GM18870 (cell line): ENCODE data around the gene ITGA4.

Source experiments
- ATAC-seq: cut with Tn5 transposase; IDR thresholded peaks from one replicate; pipeline ENCODE4 v1.9.1; 2021; ENCODE audit warnings: moderate library complexity; ENCODE audit not compliant: unreplicated experiment

ITGA4 gene

DNA sequence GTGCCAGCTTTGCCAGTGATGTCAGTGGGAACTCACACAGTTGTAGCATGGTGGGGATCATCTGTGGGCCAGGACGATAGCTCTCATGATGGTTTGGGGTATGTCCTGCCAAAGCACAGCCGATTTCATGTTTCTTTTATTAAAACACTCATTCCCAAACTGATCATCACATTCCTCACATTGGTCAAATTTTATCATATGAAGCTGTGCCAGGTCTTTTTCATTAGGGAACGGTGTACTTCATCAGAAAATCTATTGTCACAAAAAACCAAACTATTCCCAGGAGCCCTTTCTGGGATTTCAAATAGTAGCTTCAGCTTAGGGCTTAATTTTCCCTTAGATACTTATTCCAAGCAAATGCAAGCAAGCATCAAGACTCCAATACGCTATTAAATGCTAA, 42.0 kb downstream of the ITGA4 start:
- no peak for ATAC-seq

DNA sequence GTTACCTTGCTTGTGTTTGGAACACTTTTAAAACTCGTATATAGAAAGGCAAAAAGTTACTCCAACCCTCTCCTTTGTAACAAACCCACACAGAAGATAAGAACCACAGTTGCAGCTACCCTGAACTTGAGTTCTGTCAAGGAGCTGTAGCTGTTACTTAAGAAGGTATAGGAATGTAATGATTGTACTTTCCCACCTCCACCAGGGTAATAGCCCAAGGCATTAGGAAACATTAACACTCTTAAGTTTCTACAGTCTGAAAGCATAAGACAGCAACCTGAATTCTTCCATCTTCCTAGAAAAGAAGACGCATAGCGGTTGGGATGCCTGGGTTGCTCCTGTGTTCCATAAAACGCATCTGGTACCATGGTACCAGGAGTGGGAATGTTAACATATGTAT, 43.0 kb downstream of the ITGA4 start:
- ATAC-seq, result no peak

DNA sequence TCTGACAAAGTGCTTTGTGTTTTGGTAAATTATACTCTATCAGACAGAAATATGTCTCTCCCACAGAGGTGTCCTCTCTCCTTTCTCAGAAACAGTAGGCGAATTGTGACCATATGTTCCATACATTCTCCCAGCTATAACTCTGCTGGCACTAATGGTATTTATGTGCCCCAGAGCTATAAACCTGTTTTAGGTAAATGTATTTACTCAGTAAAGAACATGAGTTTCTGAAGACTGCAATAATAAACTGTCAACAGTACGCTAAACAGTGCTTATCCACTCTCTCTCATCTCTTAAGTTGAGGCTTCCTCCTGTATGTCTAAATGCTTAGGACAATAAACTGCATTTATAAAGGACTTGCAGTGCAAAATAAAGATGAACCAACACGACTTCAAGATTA, 58.5 kb downstream of the ITGA4 start:
- no peak for ATAC-seq

DNA sequence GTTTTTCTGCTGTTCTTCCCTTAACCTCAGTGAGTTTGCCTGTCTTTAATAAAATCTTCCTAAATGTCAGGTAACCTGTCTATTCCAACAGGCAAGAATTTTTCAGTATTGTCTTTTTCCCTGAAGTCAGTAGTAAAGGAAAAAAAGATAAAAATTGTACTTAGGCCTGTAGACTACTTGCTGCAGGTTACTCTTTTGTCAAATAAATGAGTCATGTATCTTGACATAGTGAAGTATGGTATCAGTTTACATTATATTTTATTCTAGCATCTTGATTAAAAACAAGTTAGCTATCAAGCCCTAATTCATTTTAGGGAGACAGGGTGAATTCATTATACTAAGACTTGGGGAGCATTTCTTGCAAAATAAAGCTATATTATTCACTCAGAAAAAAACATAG, 59.8 kb downstream of the ITGA4 start:
- no peak for ATAC-seq

DNA sequence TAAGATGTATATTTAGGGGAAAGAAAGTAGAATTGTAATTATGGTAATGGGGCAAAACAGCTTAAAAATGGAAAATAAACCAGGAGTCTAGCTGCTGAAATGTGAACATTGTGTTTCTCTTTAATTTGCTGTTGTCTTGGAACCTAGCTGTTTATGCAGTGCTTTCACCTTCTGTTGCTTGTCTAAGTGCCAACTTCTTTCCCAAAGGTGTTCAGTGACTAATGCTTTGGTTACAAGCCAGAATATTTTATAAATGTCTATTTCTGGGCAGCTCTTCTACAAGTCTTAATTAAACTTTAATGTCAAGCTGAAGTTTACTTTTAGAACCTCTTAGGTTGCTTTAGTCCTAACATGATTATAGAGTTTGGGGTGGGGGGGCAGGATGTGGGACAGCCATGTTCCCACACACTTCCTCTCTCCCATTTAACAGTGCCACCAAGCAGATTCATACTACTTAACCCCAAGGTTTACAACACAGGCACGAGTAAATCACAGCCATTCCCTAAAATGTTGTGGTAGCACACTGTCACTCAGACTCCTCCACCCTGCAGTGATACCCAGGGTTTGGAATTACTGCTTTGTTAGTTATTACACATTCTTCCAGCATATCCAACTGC, 60.6 kb downstream of the ITGA4 start:
- no peak for ATAC-seq

DNA sequence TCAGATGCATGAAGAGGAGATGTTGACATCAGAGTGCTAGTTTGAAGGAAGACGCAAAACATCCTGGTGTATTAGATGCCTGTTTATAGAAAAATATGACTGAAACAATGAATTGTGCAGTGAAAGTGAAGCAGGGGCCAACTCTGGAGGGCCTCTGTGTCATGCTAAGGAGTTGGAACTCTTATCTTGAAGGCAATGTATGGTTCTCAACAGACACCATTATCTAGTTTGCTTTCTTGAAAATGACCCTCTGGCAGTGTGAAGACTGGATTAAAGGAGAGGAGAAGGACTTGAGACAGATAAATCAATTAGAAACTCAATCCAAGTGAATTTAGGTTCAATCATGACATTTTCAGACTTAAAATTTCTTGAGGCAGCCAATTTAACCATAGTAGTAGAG, 63.1 kb downstream of the ITGA4 start:
- ATAC-seq, result no peak

DNA sequence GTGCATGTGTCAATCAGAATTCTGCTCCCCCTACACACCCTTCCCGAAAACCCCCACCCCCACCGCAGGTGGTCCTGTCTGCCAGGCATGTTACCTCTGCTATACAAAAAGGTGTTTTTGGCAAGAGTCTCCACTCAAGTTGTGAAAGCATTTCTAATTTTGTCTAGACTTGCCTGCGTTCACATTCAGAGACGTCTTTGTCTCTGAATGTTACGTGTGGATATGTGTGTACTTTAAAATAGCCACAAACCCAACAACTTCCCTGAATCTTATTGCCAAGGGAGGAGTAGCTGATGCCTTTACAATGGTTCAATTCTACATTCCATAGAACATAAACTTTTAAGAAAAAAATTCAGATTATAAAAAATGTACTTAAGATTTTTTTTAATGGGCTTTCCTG, 66.6 kb downstream of the ITGA4 start:
- no peak for ATAC-seq

DNA sequence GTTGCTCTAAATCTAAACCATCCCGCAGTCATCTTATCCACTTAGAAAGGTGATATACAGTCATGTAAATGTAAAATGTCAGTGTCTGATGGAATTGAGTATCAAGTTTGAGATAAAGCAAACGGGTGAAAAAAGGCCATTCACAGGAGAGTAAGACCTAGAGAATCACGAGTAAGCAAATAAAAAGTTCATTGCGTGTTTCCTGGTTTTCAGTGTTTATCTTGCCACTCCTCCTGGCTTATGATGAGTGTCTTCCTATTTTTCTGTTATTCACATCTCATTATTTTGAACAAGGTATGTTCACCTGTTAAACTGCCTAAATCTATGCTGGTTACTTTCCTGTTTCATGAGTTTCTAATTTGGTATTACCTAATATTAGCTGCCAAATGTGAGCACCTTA, 68.8 kb downstream of the ITGA4 start:
- ATAC-seq, result no peak

DNA sequence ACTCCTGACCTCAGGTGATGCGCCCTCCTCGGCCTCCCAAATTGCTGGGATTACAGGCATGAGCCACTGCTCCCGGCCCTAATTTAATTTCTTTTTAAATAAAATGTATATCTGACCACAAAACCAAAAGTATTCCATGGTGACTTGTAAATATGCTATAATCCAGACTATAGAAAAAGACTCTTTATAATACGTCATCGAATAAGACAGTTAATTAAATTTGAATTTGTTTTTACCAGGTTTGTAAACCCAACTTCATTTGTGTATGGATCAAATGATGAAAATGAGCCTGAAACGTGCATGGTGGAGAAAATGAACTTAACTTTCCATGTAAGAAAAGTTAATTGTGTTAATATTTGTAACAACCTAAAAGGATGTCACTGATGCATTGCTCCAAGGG, 69.9 kb downstream of the ITGA4 start:
- ATAC-seq, result no peak

DNA sequence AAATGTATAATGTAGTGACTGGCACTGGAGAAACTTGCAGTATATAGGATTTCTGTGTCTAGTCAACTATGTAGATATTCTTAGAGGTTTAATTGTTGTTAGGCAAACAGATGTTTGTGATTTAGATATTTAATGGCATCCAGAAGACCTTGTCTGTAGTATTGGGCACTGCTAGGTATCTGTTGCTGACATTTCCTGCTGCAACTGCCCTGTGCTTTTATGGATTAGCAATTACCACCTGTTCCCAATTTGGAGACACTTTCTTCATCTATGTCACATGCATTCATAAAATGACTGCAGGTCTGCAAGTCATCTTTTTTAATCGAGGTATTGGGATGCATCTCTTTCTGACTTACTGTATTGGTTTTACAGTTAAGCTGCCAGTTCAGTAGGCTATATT, 71.3 kb downstream of the ITGA4 start:
- no peak for ATAC-seq

DNA sequence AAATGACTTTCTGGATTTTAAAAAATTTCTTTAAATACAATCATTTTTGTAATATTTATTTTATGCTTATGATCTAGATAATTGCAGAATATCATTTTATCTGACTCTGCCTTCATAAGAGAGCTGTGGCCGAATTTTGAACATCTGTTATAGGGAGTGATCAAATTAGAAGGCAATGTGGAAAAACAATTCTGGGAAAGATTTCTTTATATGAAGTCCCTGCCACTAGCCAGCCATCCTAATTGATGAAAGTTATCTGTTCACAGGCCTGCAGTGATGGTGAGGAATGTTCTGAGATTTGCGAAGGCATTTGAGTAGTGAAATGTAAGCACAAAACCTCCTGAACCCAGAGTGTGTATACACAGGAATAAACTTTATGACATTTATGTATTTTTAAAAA, 79.5 kb downstream of the ITGA4 start:
- no peak for ATAC-seq

DNA sequence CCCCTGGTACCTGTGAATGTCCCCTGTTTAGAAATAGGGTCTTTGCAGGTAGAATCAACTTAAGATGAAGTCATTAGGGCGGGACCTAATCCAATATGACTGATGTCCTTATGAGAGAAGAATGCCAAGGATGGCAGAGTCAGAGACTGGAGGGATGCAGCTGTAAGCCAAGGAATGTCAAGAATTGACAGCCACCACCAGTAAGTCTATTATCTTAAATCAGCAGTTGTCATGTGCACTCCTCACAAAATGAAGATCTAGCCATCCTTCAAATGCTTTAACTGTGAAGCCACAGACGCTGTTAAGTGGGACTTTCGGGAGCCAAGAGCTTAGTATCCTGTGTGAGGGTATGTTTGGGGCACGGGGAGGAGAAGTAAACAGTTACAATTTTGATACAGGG, 83.2 kb downstream of the ITGA4 start:
- no peak for ATAC-seq

DNA sequence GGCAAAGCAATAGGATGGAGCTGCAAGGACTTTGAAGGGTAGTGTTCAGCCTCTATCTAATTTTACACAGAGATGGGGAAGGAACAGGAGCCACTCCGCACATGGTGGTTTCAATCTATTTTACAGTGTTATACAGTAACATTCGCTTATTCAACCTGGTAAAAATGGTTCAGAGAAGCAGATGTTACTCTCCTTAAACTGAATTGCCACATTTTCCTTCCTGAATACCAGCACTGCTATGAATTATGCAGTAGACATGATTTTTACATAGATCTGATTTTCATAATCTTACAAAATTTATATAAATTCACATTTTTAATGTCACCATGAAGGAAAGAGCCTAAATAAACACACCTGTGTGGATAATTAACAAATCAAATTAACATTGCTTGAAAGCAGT, 85.0 kb downstream of the ITGA4 start:
- ATAC-seq, result no peak

DNA sequence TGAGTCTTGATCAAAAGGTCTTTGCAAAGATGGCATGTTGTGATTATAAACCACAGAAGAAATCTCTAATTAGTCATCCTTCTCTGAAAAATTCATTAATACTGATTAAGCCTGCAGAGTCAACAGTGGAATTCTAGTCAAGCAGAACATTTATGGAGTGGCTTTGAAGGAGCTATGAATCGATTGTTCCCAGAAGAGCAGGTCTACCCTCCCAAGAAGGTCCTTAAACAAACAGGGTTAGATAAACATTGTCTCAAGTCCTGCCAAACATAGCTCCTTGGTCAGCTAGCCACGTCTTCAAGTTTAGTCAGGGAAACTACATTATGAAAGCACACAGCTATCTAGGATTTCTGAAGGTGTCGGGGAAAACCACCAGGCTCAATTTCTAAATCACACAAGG, 88.9 kb downstream of the ITGA4 start:
- no peak for ATAC-seq

DNA sequence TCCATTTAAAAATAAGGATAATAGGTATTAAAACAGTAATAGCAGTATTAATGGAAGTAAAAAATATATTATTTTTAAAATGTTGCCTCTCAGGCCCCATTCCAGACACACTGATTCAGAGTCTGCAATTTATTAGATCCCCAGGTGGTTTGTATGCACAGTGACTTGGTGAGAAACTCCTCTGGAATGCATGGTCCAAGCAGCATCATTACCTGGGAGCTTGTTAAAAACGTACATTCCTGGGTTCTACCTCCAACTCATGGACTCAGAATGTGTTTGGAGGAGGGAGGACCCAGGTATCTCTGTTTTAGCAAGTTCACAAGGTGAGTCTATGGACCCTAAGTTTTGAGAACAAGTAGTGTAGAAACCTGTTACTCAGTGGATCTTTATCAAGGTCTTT, 95.6 kb downstream of the ITGA4 start:
- ATAC-seq, result no peak

DNA sequence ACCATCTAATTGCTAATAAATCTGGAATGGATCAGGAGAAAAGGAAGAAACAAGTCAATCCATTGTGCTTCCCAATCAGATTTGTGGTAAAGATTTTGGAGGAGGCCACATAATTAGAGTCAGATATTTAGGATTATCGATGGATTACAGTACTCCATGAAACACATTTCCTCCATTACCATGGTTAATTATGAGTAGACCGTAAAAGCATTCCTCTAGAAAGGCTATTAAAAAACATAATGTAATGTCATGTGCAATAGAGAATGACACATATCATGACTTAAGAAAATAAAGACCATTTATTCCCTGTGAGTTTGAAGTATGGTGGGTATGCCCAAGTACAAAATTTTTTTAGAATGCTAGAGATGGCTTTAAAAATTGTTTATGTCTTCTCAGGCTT, 96.1 kb downstream of the ITGA4 start:
- no peak for ATAC-seq

DNA sequence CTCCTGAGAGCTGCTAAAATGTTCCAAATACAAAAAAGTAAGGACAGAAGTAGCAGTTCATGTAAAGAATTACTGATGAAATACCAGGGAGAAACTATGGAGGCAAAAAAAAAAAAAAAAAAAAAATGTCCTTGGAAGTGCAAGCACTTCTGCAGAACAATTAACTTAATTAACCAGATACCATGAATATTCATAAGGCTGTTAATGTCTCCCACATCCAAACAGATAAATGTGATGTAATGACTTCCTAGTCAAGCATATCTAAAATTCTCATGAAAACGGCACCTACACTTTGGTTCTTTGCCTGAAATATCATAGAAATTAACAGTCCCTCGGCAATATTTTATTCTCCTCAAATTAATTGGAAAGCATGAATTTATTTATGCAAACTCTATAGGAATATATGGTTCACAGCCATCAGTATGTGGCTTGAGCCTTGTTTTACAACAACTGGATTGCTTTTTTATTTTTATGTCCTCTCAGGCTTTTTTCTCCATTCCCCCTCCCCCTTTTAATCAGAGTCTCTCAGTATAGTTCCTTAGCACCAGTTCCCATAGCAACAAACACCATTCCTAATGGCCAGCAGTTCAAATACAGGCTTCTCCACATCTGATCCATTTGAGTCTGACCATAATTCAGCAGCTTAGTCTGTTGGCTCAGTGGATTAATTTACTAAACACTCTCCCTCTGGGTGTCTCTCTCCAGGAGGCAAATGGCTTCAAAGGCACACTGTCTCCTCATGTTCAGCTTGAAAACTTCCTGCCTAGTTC, 97.1 kb downstream of the ITGA4 start:
- ATAC-seq, result no peak

DNA sequence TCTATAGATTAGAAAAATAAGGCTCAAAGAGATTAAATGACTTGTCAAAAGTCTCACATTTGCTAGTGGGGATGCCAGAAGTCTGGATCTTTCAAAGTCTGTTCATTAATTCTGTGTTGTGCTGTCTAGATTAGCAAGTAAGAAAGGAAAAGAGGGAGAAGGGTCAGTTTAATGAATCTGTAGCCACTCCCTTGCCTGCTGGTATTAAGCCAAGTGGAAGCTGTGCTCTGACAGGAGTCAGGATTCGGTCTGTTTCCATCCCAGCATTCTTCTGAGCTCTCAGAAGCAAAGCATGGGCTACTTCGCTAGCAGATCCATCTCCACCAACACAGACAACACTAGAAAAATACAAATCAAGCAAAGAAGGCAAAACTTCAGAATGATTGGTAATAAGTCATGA, 101.2 kb downstream of the ITGA4 start:
- no peak for ATAC-seq

DNA sequence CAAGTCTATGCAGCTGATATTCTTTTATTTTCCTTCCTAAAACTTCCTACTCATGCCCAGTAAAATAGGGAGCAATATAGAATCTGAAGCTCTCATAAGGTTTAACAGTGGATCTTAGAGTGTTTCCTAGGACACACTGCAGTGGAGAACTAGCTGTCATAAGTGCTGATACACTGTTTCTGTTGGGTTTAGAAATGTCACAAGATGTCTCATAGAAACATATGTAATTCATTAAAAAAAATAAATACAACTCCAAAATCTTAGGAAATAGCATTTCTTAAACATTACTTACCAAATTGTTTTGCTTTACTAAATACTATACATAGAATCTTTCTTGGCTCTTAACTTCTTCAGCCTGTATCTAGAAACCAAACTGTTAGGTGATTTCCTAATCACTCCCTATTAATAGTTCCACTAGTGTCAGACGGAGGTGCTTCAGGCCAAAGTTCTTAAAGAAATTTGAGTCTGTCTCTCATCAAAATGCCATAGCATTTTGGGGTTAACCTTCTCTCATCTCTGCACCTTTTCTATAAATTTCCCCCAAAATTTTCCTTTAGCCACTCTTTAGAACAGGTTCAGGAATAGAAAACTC, 106.0 kb downstream of the ITGA4 start:
- ATAC-seq, result no peak

DNA sequence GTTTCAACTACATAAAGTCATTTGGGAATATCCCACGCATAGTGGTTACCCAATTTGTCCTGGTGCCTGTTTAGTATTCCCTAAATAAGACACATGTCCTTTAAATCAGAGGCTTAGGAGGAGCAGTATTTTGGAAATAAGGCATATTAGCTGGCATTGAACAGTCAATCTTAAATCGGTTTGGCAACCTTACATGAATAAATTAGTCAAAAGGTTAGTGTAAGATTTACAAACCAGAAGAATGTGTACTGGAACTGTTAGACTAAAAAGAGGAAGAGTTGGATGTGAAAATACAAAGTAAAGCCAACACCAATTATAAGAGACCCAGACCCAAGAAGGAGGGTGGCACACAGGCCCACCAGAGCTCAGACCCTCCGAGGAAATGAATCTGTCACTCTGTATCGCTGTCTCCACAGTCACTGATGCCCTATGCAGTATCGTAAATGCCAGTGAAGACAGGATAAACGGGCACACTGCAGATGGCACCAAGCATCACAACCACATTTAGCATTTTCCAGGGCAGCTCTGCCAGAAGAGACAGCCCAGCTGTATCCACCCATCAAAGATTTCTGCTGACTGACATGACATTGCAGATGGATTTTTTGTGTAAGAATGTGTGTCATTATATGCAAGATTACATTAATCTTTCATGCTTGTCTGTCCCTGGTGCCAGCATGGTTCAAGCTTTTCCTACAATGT, 109.3 kb downstream of the ITGA4 start:
- no peak for ATAC-seq

DNA sequence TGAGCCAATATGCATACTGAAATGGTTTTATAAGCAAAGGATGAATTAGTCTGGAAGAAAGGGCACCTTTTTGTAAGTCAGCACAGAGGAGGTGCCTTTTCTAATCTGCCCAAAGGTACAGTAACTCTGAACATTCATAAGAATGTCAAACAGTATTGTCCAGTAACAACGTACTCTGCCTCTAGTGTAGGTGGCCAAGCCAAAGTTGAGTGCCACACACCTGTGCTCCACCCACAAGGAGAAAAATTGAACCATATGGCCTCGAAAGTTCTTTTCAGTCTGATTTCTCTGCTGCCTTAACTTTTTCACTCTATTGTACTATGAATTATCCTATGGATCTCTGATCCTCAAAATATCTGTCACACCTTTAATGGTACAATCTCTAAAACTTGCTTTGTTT, 112.9 kb downstream of the ITGA4 start:
- ATAC-seq, result no peak
